GM12801 (cell line): ENCODE results near the gene ICE2.

Experiments
- TF ChIP-seq, protein P1 (sequence below): IDR thresholded peaks from one replicate; pipeline ENCODE4 v1.5.1; 2011; ENCODE audit warnings: control low read depth; ENCODE audit not compliant: insufficient read length; ENCODE audit errors: extremely low read depth

The ICE2 gene

DNA sequence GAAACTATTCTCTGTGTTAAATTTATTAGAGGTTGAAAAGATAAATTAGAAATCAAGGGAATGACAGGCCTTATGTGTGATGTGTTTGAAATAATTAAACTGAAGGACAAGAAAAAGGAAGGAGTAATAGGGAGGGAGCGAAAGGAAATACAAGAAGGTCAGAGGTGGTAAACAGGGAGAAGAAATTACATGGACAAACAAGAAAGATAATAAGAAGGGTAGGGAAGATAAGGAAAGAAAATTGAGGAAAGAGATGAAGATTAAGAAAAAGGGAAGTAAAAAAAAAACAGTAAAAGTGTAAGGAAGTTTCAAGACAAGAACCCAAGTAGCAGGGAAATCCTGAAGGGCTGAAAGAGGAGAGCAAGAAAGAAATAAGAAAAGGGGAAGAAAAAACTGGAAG is 54.9 kb downstream of the ICE2 start:
- TF ChIP-seq, protein P1, sequence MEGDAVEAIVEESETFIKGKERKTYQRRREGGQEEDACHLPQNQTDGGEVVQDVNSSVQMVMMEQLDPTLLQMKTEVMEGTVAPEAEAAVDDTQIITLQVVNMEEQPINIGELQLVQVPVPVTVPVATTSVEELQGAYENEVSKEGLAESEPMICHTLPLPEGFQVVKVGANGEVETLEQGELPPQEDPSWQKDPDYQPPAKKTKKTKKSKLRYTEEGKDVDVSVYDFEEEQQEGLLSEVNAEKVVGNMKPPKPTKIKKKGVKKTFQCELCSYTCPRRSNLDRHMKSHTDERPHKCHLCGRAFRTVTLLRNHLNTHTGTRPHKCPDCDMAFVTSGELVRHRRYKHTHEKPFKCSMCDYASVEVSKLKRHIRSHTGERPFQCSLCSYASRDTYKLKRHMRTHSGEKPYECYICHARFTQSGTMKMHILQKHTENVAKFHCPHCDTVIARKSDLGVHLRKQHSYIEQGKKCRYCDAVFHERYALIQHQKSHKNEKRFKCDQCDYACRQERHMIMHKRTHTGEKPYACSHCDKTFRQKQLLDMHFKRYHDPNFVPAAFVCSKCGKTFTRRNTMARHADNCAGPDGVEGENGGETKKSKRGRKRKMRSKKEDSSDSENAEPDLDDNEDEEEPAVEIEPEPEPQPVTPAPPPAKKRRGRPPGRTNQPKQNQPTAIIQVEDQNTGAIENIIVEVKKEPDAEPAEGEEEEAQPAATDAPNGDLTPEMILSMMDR = no peak

DNA sequence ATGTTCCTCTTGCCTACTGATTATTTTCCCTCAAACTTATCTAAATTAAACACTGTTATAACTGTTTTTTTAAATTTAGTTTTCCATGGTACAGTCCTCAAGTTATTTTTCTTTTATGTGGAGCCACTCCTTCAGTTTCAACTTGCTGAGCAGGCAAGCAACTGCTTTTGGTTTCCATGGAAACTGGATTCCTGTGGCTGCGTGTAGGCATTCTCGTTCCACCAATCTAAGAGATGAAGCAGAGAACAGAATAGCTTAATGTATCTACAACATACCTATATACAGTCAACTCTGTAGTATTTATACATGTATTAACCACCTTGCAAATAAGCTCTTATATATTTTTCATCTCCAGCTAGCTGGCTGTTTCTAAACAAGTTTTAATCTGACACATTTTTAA is 55.4 kb downstream of the ICE2 start:
- TF ChIP-seq, protein P1 = no peak

DNA sequence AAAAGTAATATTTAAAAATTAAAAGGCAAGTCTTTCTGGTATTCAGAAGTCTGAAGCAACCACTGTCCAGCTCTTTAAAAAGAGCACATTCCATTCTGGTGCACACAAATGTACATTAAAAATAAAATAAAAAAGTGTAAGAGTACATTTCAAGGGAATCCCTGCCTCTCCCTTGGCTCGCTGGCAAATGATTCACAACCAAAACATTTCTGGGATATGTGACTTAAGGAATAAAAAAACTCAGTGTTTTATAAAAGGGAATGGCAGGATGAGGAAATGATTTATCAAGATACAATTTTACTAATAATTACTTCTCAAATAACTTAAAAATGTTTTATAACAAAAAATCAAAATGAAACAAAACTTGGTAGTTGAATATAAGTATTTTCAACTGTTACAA is 57.4 kb downstream of the ICE2 start:
- TF ChIP-seq, protein P1 = no peak

GRCh38 chr15:60420203-60420716 is 58.7 kb downstream of the ICE2 start:
- TF ChIP-seq, protein P1 = no peak

GRCh38 chr15:60419753-60420152 is 59.2 kb downstream of the ICE2 start:
- TF ChIP-seq, protein P1 = no peak

DNA sequence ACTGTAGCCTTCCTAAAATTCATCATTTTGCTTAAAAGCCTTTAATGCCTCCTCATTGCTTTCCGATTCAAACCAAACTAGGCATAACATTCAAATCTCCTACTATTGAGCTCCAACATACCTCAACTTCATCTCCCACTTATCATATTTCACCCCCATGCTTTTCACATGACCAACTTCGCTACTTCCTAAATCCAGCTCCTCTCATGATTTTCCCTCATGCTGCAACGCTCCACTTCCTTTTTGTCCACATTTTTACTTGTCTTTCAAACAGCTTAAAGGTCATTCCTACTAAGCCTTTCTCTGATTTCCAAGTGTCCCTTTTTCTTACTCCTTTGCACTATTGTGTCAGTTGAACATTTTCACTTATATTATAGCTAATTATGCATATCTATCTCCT is 60.8 kb downstream of the ICE2 start:
- TF ChIP-seq, protein P1 = no peak

GRCh38 chr15:60417112-60417511 is 61.8 kb downstream of the ICE2 start:
- TF ChIP-seq, protein P1 = no peak

DNA sequence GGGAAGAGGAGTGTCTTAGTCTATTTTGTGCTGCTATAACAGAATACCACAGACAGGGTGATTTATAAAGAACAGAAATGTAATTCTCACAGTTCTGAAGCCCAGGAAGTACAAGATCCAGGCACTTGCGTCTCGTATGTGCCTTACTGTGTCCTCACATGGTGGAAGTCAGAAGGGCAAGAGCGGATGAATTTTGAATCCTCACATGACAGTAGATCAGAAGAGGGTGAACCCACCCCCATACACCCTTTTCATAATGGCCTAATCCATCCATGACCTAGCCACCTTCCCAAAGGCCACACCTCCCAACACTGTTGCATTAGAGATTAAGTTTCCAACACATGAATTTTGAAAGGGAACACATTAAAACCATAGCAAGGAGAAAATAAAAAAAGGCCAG is 62.5 kb downstream of the ICE2 start:
- TF ChIP-seq, protein P1 = no peak
